CD4-positive, alpha-beta T cell treated with Interleukin-2 at 100 ng/mL for 4 hours (primary cell): ENCODE measurements around the gene PDE3A.

Experiments used
- DNase-seq: peaks from one replicate; pipeline ENCODE4 v3.0.0-alpha.2; 2020; ENCODE audit warnings: low spot score

Gene PDE3A

GRCh38 chr12:20495997-20496396 lies 127.7 kb downstream of the PDE3A start:
- no peak for DNase-seq

GRCh38 chr12:20497707-20498106 lies 129.4 kb downstream of the PDE3A start:
- DNase-seq = no peak

- DNase-seq = no peak
Measured at GRCh38 chr12:20501958-20502357, 133.6 kb downstream of the PDE3A start.

GRCh38 chr12:20503858-20504257 lies 135.5 kb downstream of the PDE3A start:
- DNase-seq = no peak

GRCh38 chr12:20505056-20505455 lies 136.7 kb downstream of the PDE3A start:
- DNase-seq = no peak

GRCh38 chr12:20507056-20507455 lies 138.7 kb downstream of the PDE3A start:
- DNase-seq = no peak

- no peak for DNase-seq
Measured at GRCh38 chr12:20507711-20508110, 139.4 kb downstream of the PDE3A start.

- DNase-seq = no peak
Measured at GRCh38 chr12:20508359-20508758, 140.0 kb downstream of the PDE3A start.

GRCh38 chr12:20508962-20509361 lies 140.6 kb downstream of the PDE3A start:
- no peak for DNase-seq

GRCh38 chr12:20510811-20511210 lies 142.5 kb downstream of the PDE3A start:
- DNase-seq = no peak

- DNase-seq = no peak
Measured at GRCh38 chr12:20513189-20513588, 144.9 kb downstream of the PDE3A start.

GRCh38 chr12:20514598-20514997 lies 146.3 kb downstream of the PDE3A start:
- DNase-seq = no peak

GRCh38 chr12:20520532-20520931 lies 152.2 kb downstream of the PDE3A start:
- no peak for DNase-seq

GRCh38 chr12:20523658-20524057 lies 155.3 kb downstream of the PDE3A start:
- DNase-seq = no peak

- no peak for DNase-seq
Measured at GRCh38 chr12:20524113-20524512, 155.8 kb downstream of the PDE3A start.

GRCh38 chr12:20525064-20525610 lies 156.8 kb downstream of the PDE3A start:
- DNase-seq = no peak

- no peak for DNase-seq
Measured at GRCh38 chr12:20527417-20528163, 159.3 kb downstream of the PDE3A start.

- no peak for DNase-seq
Measured at GRCh38 chr12:20528208-20528607, 159.9 kb downstream of the PDE3A start.

GRCh38 chr12:20546267-20546666 lies 177.9 kb downstream of the PDE3A start:
- no peak for DNase-seq

GRCh38 chr12:20547816-20548575 lies 179.7 kb downstream of the PDE3A start:
- no peak for DNase-seq

- no peak for DNase-seq
Measured at GRCh38 chr12:20548611-20549010, 180.3 kb downstream of the PDE3A start.

GRCh38 chr12:20549108-20549719 lies 180.9 kb downstream of the PDE3A start:
- no peak for DNase-seq
